HG03060 (cell line): ENCODE results near the gene KCNK5.

Experiments used
- ATAC-seq: cut with Tn5 transposase; IDR thresholded peaks from one replicate; pipeline ENCODE4 v1.9.1; 2021; ENCODE audit warnings: low read depth, moderate number of reproducible peaks; ENCODE audit not compliant: unreplicated experiment

The KCNK5 gene

GRCh38 chr6:39247667-39248194 lies 18.5 kb upstream of the KCNK5 start:
- ATAC-seq = no peak

- ATAC-seq = no peak
Observed at GRCh38 chr6:39243809-39244208, 14.5 kb upstream of the KCNK5 start.

GRCh38 chr6:39240155-39240757 lies 11.0 kb upstream of the KCNK5 start:
- no peak for ATAC-seq

- no peak for ATAC-seq
Observed at GRCh38 chr6:39239527-39240154, 10.4 kb upstream of the KCNK5 start.

GRCh38 chr6:39236742-39237141 lies 7.5 kb upstream of the KCNK5 start:
- no peak for ATAC-seq

- no peak for ATAC-seq
Observed at GRCh38 chr6:39233333-39233732, 4.1 kb upstream of the KCNK5 start.

GRCh38 chr6:39231521-39232243 lies 2.4 kb upstream of the KCNK5 start:
- no peak for ATAC-seq

- ATAC-seq = no peak
Observed at GRCh38 chr6:39230654-39231035, 1.4 kb upstream of the KCNK5 start.

GRCh38 chr6:39228111-39228971 lies 934 bp downstream of the KCNK5 start:
- no peak for ATAC-seq

- ATAC-seq = no peak
Observed at GRCh38 chr6:39227476-39227875, 1.8 kb downstream of the KCNK5 start.

GRCh38 chr6:39226639-39227329 lies 2.5 kb downstream of the KCNK5 start:
- ATAC-seq = no peak

GRCh38 chr6:39225946-39226437 lies 3.3 kb downstream of the KCNK5 start:
- ATAC-seq = no peak

- ATAC-seq = no peak
Observed at GRCh38 chr6:39225543-39225942, 3.7 kb downstream of the KCNK5 start.

GRCh38 chr6:39224523-39225182 lies 4.6 kb downstream of the KCNK5 start:
- ATAC-seq = no peak

- ATAC-seq = no peak
Observed at GRCh38 chr6:39224011-39224410, 5.3 kb downstream of the KCNK5 start.

- ATAC-seq = no peak
Observed at GRCh38 chr6:39223555-39223954, 5.7 kb downstream of the KCNK5 start.

GRCh38 chr6:39223061-39223460 lies 6.2 kb downstream of the KCNK5 start:
- no peak for ATAC-seq

GRCh38 chr6:39221779-39222641 lies 7.3 kb downstream of the KCNK5 start:
- ATAC-seq = no peak

GRCh38 chr6:39221115-39221514 lies 8.2 kb downstream of the KCNK5 start:
- no peak for ATAC-seq
